SK-N-SH (cell line): ENCODE measurements around the gene OR4D1. TPM values are rescaled to one million over a fixed set of nuclear protein-coding genes. Genes with fewer than 3 reads are reported as not detected.

Experiments
- CTCF ChIA-PET: fragments of 300-600, 350-600 bp; formaldehyde crosslinking; extraction: SDS; loops from one replicate; lab custom pipeline; 2021; lab: Yijun Ruan, JAX
- POLR2A ChIA-PET: fragments of 350-600 bp; sonication (Branson Sonifier 250); formaldehyde crosslinking; extraction: SDS; loops from one replicate; lab custom pipeline; 2020; ENCODE audit warnings: antibody characterized with exemption, inconsistent platforms; lab: Yijun Ruan, JAX
- DNase-seq: peaks from one replicate; pipeline ENCODE4 v3.0.0; 2012
- H2AFZ ChIP-seq: fragments of 200-600 bp; sonication (generic); 2 replicates; pipeline ENCODE4 v1.8.1; 2016; ENCODE audit warnings: antibody characterized with exemption, mild to moderate bottlenecking, low read depth
- H3F3A ChIP-seq: fragments of 200-600 bp; sonication (generic); replicated peaks from 2 replicates; pipeline ENCODE3; 2016; ENCODE audit warnings: antibody characterized with exemption, mild to moderate bottlenecking; ENCODE audit not compliant: insufficient read depth
- H3K27ac ChIP-seq, 2 experiments: fragments of 200-500 bp in 1 of 2; fragments of 200-600 bp in 1 of 2; sonication (Bioruptor generic) in 1 of 2; sonication (generic), shearing (Covaris generic) in 1 of 2; 2 replicates each; pipeline versions ENCODE4 v1.5.1 to v1.6.1; 2014 to 2016; ENCODE audit warnings: low read depth in 2 of 2, inconsistent platforms in 1 of 2, low read length in 1 of 2, mild to moderate bottlenecking in 1 of 2, mixed read lengths in 1 of 2
- H3K27me3 ChIP-seq: fragments of 200-600 bp; sonication (generic), shearing (Covaris generic); 2 replicates; pipeline ENCODE4 v1.6.1; 2016; ENCODE audit warnings: mixed run types; ENCODE audit not compliant: insufficient read depth
- H3K36me3 ChIP-seq, 2 experiments: fragments of 200-500 bp in 1 of 2; fragments of 200-600 bp in 1 of 2; sonication (Bioruptor generic) in 1 of 2; sonication (generic) in 1 of 2; replicated peaks in 1 of 2; 2 replicates each; pipeline versions ENCODE3 to v1.5.1; 2014 to 2016; ENCODE audit warnings: low read length in 1 of 2, mild to moderate bottlenecking in 1 of 2; ENCODE audit not compliant: insufficient read depth in 2 of 2, control insufficient read depth in 1 of 2
- H3K4me1 ChIP-seq, 2 experiments: fragments of 200-500 bp in 1 of 2; fragments of 200-600 bp in 1 of 2; sonication (Bioruptor generic) in 1 of 2; sonication (generic), shearing (Covaris generic) in 1 of 2; 2 replicates each; pipeline versions ENCODE4 v1.5.1 to v1.6.1; 2014 to 2016; ENCODE audit warnings: low read depth in 1 of 2, low read length in 1 of 2, mixed run types in 1 of 2; ENCODE audit not compliant: insufficient read depth in 2 of 2, control insufficient read depth in 1 of 2
- H3K4me2 ChIP-seq: fragments of 200-600 bp; sonication (generic), shearing (Covaris generic); 2 replicates; pipeline ENCODE4 v1.6.1; 2017; ENCODE audit warnings: mixed run types
- H3K4me3 ChIP-seq, 2 experiments: fragments of 200-500 bp in 1 of 2; fragments of 200-600 bp in 1 of 2; sonication (Bioruptor generic) in 1 of 2; sonication (generic), shearing (Covaris generic) in 1 of 2; 2 replicates each; pipeline versions ENCODE4 v1.5.1 to v1.8.1; 2014 to 2016; ENCODE audit warnings: low read depth in 2 of 2, inconsistent platforms in 1 of 2, low read length in 1 of 2, mild to moderate bottlenecking in 1 of 2, mixed read lengths in 1 of 2, moderate library complexity in 1 of 2
- H3K79me2 ChIP-seq: fragments of 200-600 bp; sonication (generic); 2 replicates; pipeline ENCODE4 v1.8.1; 2017; ENCODE audit warnings: mild to moderate bottlenecking; ENCODE audit not compliant: insufficient read depth
- H3K9ac ChIP-seq: fragments of 200-600 bp; sonication (generic); 2 replicates; pipeline ENCODE4 v1.6.1; 2017; ENCODE audit warnings: mixed run types
- H3K9me2 ChIP-seq: fragments of 200-600 bp; sonication (generic); 2 replicates; pipeline ENCODE4 v1.6.1; 2017; ENCODE audit warnings: mixed run types
- H3K9me3 ChIP-seq: fragments of 200-600 bp; sonication (generic); 2 replicates; pipeline ENCODE4 v1.6.1; 2017; ENCODE audit warnings: mixed run types, mild to moderate bottlenecking, moderate library complexity
- H4K20me1 ChIP-seq: fragments of 200-600 bp; sonication (generic); 2 replicates; pipeline ENCODE4 v1.6.1; 2017; ENCODE audit warnings: mild to moderate bottlenecking, mixed run types; ENCODE audit not compliant: insufficient read depth
- CHD2 ChIP-seq: fragments of 150-350 bp; IDR thresholded peaks from 2 replicates; pipeline ENCODE4 v1.6.1; 2018; ENCODE audit warnings: low read length; ENCODE audit not compliant: partially characterized antibody
- FOSL2 ChIP-seq: IDR thresholded peaks from 2 replicates; pipeline ENCODE4 v1.4.0; 2012; ENCODE audit warnings: low read depth, mild to moderate bottlenecking, moderate library complexity, borderline replicate concordance
- FOXJ3 ChIP-seq: sonication (generic); formaldehyde crosslinking; IDR thresholded peaks from 2 replicates; pipeline ENCODE4 v1.5.1; 2020; ENCODE audit warnings: mild to moderate bottlenecking, missing genetic modification reagents
- JUND ChIP-seq: IDR thresholded peaks from 2 replicates; pipeline ENCODE4 v1.4.0; 2012
- MEF2A ChIP-seq: IDR thresholded peaks from 2 replicates; pipeline ENCODE4 v1.4.0; 2012; ENCODE audit warnings: low read depth, borderline replicate concordance
- MXI1 ChIP-seq: IDR thresholded peaks from 2 replicates; pipeline ENCODE4 v1.6.1; 2012; ENCODE audit warnings: mild to moderate bottlenecking, low read depth, low read length, improper control_type of control experiment
- NFIC ChIP-seq: IDR thresholded peaks from 2 replicates; pipeline ENCODE4 v1.4.0; 2012; ENCODE audit warnings: borderline replicate concordance
- WGBS: methylation state at CpG from one replicate; pipeline ENCODE4 v1.1.6; 2017; ENCODE audit warnings: low lambda C conversion rate; 5-methylcytosine and 5-hydroxymethylcytosine counted together
- polyA plus RNA-seq, 3 experiments: library from polyadenylated mRNA; depleted of rRNA; stranded (reverse); fragments of >200 nt; gene quantifications; 2 replicates each; pipeline ENCODE4 v1.2.3, GENCODE V29; 2012
- TF ChIP-seq, protein P1 (sequence below): IDR thresholded peaks from 2 replicates; pipeline ENCODE4 v1.4.0; 2012; ENCODE audit warnings: low read depth, borderline replicate concordance
- TF ChIP-seq, protein P2 (sequence below): fragments of 150-350 bp; IDR thresholded peaks from 2 replicates; pipeline ENCODE4 v1.6.1; 2017; ENCODE audit warnings: antibody characterized with exemption, low read length, low read depth, borderline replicate concordance

Gene OR4D1
- polyA plus RNA-seq, 1 of the 3 experiments (the other 2 are of a cell fraction): not detected

DNA sequence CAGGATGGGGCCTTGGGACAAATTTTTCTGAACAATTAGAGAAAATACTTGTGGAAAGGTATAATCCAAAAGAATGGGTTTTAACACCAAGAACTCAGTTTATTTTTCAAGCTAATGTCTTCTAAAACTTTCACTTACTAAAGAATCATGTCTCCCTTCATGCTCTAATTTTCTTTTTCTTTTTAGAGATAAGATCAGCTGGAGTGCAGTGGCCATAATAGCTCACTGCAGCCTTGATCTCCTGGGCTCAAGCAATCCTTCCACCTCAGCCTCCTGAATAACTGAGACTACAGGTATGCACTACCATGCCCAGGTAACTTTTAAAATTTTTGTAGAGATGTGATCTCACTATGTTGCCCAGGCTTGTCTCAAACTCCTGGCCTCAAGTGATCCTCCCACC, 5.5 kb downstream of the OR4D1 start:
- DNase-seq: no peak

DNA sequence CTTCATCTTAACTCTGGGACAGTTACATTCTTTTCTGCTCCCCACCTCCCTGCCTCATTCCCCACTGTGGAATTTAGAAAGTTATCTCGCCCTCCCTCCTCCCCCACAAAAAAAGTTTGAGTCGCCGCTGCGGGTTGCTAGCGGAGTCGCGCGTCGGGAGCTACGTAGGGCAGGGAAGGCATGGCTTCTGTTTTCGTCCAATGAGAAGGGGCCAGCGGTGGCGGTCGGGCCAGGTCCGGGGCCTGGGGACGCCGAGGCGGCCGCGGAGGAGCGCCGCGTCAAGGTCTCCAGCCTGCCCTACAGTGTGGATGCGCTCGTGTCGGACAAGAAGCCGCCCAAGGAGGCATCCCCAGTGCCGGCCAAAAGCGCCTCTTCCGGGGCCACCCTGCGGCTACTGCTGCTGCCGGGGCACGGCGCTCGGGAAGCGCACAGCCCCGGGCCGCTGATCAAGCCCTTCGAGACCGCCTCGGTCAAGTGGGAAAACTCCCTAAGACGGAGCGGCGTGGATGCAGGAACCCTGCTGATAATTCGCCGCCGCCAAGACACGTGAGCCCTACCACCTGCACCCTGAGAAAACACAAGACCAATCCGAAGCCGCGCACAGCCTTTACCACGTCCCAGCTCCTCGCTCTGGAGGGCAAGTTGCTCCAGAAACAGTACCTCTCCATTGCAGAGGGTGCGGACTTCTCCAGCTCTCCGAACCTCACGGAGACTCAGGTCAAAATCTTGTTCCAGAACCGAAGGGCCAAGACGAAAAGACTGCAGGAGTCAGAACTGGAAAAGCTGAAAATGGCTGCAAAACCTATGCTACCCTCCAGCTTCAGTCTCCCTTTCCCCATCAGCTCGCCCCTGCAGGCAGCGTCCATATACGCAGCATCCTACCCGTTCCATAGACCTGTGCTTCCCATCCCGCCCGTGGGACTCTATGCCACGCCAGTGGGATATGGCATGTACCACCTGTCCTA, 8.9 kb downstream of the OR4D1 start:
- Histone ChIP-seq H3K4me2 (peak overlapping the region; percentile 71), H3K9me2 (no peaks in the 10 kb centered on the region), H3K9me3 (no peaks in the 10 kb centered on the region), H3K4me3 (peak overlapping the region; percentile 42 to 46), H3K27ac (no peak overlapping the region), H3K9ac (no peak overlapping the region), H4K20me1 (no peaks in the 10 kb centered on the region), H2AFZ (peak overlapping the region; percentile 33; the same call in 1 of the 2 replicates), H3K4me1 (peaks cover 0 to 5% of the 10 kb centered on the region in 2 experiments; a peak in 1 of 4 replicates), H3K79me2 (no peaks in the 10 kb centered on the region), H3K36me3 (no peaks in the 10 kb centered on the region), H3K27me3 (peaks cover 53% of the 10 kb centered on the region), H3F3A (no peaks in the 10 kb centered on the region)
- 7% methylated on average over 35 of the region's 65 CpGs for WGBS
- TF ChIP-seq MXI1: peak; percentile 50; the same call in 1 of the 2 replicates
- no peak for TF ChIP-seq JUND
- peak; percentile 85 for DNase-seq
- ChIA-PET CTCF (interaction anchor here (1.1 to 2.6 kb wide), 4 partner anchors 15 to 92 kb away, joined by 3 to 6 read pairs (median 4); no protein-coding TSS in a partner anchor), POLR2A (interaction anchor here (0.6 kb wide), 1 partner anchor 67 kb away, joined by 3 read pairs; no protein-coding TSS in a partner anchor)

More for the DNA sequence above, 5.5 kb downstream of the OR4D1 start:
- Histone ChIP-seq H2AFZ (no peak overlapping the region), H3K4me1 (peaks cover 0 to 5% of the 10 kb centered on the region in 2 experiments; a peak in 1 of 4 replicates), H4K20me1 (no peaks in the 10 kb centered on the region), H3K9me3 (no peaks in the 10 kb centered on the region), H3F3A (no peaks in the 10 kb centered on the region), H3K79me2 (no peaks in the 10 kb centered on the region), H3K27ac (no peak overlapping the region), H3K27me3 (peaks cover 70% of the 10 kb centered on the region), H3K9me2 (no peaks in the 10 kb centered on the region), H3K4me3 (no peak overlapping the region), H3K36me3 (no peaks in the 10 kb centered on the region), H3K4me2 (no peak overlapping the region), H3K9ac (no peak overlapping the region)
- ChIA-PET POLR2A (no interaction called here), CTCF (interaction anchor here (0.7 kb wide), 1 partner anchor 50 kb away, joined by 3 read pairs; no protein-coding TSS in a partner anchor)
- TF ChIP-seq NFIC (no peak), MEF2A (no peak), CHD2 (no peak), FOXJ3 (CRISPR knock-in tag) (no peak), MXI1 (no peak), FOSL2 (no peak)
- TF ChIP-seq, protein P1, sequence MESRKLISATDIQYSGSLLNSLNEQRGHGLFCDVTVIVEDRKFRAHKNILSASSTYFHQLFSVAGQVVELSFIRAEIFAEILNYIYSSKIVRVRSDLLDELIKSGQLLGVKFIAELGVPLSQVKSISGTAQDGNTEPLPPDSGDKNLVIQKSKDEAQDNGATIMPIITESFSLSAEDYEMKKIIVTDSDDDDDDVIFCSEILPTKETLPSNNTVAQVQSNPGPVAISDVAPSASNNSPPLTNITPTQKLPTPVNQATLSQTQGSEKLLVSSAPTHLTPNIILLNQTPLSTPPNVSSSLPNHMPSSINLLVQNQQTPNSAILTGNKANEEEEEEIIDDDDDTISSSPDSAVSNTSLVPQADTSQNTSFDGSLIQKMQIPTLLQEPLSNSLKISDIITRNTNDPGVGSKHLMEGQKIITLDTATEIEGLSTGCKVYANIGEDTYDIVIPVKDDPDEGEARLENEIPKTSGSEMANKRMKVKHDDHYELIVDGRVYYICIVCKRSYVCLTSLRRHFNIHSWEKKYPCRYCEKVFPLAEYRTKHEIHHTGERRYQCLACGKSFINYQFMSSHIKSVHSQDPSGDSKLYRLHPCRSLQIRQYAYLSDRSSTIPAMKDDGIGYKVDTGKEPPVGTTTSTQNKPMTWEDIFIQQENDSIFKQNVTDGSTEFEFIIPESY: no peak
- TF ChIP-seq, protein P2, sequence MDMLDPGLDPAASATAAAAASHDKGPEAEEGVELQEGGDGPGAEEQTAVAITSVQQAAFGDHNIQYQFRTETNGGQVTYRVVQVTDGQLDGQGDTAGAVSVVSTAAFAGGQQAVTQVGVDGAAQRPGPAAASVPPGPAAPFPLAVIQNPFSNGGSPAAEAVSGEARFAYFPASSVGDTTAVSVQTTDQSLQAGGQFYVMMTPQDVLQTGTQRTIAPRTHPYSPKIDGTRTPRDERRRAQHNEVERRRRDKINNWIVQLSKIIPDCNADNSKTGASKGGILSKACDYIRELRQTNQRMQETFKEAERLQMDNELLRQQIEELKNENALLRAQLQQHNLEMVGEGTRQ: no peak
